Fibroblast of skin of left biceps (primary cell): ENCODE data around the gene PLLP.

Experiments used
- DNase-seq, 2 experiments: peaks; one replicate each; pipeline ENCODE4 v3.0.0-alpha.2; 2013; ENCODE audit warnings: low read depth in 2 of 2

The PLLP gene

DNA sequence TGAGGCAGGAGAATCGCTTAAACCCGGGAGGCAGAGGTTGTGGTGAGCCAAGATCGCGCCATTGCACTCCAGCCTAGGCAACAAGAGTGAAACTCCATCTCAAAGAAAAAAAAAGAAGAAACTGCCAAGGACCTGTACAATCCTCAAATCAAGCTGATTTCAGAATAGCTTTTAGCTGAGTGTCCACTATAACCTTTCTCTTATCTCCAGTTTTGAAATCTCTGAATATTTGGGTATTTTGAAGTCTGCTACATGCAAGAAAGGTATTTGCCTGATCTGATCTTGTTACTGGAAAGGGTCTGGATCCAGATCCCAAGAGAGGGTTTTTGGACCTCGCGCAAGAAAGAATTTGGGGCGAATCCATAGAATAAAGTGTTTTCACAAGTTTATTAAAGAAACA, 58.5 kb downstream of the PLLP start:
- DNase-seq, result no peak

- no peak for DNase-seq
Observed at GRCh38 chr16:57224651-57225335, 59.7 kb downstream of the PLLP start.

- no peak for DNase-seq
Observed at GRCh38 chr16:57223057-57223456, 61.4 kb downstream of the PLLP start.

GRCh38 chr16:57216968-57217367, 67.5 kb downstream of the PLLP start:
- no peak for DNase-seq

DNA sequence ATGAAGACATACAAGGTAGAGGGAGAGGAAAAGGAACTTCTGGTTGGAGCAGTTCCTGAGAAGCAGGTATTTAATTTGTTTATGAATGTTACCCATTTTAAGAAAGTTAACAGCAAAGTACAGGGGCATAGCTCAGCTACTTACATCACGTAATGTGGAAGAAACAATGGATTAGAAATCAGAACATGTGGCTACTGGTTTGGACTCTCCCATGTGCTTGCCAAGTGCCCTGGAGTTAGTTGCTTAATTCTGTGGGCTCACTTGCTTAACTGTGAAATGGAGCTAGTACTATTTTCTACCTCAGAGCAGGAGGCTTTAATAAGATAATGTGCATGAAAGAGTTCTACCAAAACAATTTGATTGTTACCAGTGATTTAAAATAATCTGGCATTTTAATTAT, 71.0 kb downstream of the PLLP start:
- DNase-seq, result no peak

GRCh38 chr16:57209780-57210179, 74.7 kb downstream of the PLLP start:
- no peak for DNase-seq

DNA sequence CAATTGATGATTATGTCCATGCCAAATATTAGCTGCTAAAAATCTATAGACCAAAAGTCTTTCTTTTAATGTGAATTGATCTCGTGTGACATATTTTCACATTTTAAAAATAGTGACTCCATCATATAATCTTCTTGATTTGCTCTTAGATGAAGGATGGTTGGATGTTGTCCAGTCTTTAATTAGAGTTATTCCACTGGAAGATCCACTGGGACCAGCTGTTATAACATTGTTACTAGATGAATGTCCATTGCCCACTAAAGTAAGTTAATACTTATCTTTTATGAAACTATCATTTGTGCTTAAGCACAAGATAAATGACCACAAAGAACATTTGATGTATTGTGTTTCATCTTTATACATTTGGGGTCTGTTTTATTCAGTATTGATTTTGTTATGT, 75.5 kb downstream of the PLLP start:
- no peak for DNase-seq
